ENCODE measurements around the gene NEBL. TPM values are rescaled to one million over a fixed set of nuclear protein-coding genes. Genes with fewer than 3 reads are reported as not detected.

The NEBL gene
- total and polyA plus RNA-seq, 9 of the 15 experiments (the other 6 are each of a cell fraction or from before 2014, with no cell fraction given) = 0.82 to 14.6 (median 9.8) TPM

- ATAC-seq = no peak
- H3K4me3 ChIP-seq = no peak overlapping the region
- no peak for DNase-seq (ENCODE audit: extremely low read depth in 1 of 4, low spot score in 3 of 4)
- no peaks in the 10 kb centered on the region for H4K20me1 ChIP-seq (replicated peaks; ENCODE audit: control insufficient read depth, insufficient read depth, low read length)
- no peak overlapping the region for H3K27ac ChIP-seq (ENCODE audit: extremely low read depth, low read depth, low read length)
- CTCF ChIA-PET (ENCODE audit: low intra/inter-chr PET ratio) = no interaction called here
- H3K79me2 ChIP-seq (ENCODE audit: control insufficient read depth, insufficient read depth, low read length) = no peaks in the 10 kb centered on the region
- no peak overlapping the region for H2AFZ ChIP-seq (ENCODE audit: low read depth, low read length)
- H3K4me2 ChIP-seq (ENCODE audit: insufficient read depth, low read length) = no peak overlapping the region
- no peak overlapping the region for H3K9ac ChIP-seq (ENCODE audit: insufficient read depth in 1 of 2, low read depth in 2 of 2, low read length in 2 of 2)
- intact Hi-C loops (cut with micrococcal nuclease) = no loop called here
- no peaks in the 10 kb centered on the region for H3K27me3 ChIP-seq (ENCODE audit: control insufficient read depth in 2 of 2, insufficient read depth in 2 of 2, low read length in 2 of 2)
- BruUV-seq (replicated peaks) = no TSS peak
- no peaks in the 10 kb centered on the region for H3K9me1 ChIP-seq (ENCODE audit: control insufficient read depth, insufficient read depth, low read length)
- TF ChIP-seq NONO (IDR thresholded peaks at IDR 0.05; ENCODE audit: low read depth in 2 of 2, low read length in 1 of 2) = no peak
- no peak for TF ChIP-seq ZNF655 (CRISPR knock-in tag; IDR thresholded peaks at IDR 0.05)
- no peak for TF ChIP-seq E2F5 (CRISPR knock-in tag; IDR thresholded peaks at IDR 0.05)
- no peak for TF ChIP-seq BCLAF1 (IDR thresholded peaks at IDR 0.05; ENCODE audit: borderline replicate concordance in 1 of 2, control insufficient read depth in 1 of 2, low read depth in 2 of 2, low read length in 1 of 2)
- no peak for TF ChIP-seq SPI1 (IDR thresholded peaks at IDR 0.05; ENCODE audit: borderline replicate concordance, low read depth, low read length)
- TF ChIP-seq ZNF699 (CRISPR knock-in tag; IDR thresholded peaks at IDR 0.05; ENCODE audit: insufficient replicate concordance) = no peak
- TF ChIP-seq ZNF436 (CRISPR knock-in tag; IDR thresholded peaks at IDR 0.05) = no peak
- TF ChIP-seq OTX1 (CRISPR knock-in tag; IDR thresholded peaks at IDR 0.05) = no peak
- no peak for TF ChIP-seq ZNF644 (tag; IDR thresholded peaks at IDR 0.05; ENCODE audit: low read depth)
- TF ChIP-seq POLR2AphosphoS5 (IDR thresholded peaks at IDR 0.05; ENCODE audit: control insufficient read depth, insufficient read depth, low read depth, low read length) = no peak
- H3K4me1 ChIP-seq (replicated peaks in 1 of 2; ENCODE audit: control insufficient read depth in 2 of 2, insufficient read depth in 2 of 2, low read length in 2 of 2) = no peaks in the 10 kb centered on the region
- H3K36me3 ChIP-seq (ENCODE audit: control insufficient read depth, insufficient read depth, low read length) = no peaks in the 10 kb centered on the region
- POLR2A ChIA-PET = no interaction called here
- in situ Hi-C loops (cut with MboI) = no loop called here
- no peak for FAIRE-seq
- H3K9me3 ChIP-seq (replicated peaks; ENCODE audit: control insufficient read depth, insufficient read depth, low read depth, low read length) = no peaks in the 10 kb centered on the region
Observed at GRCh38 chr10:20747782-20748181, 149.3 kb downstream of the NEBL start.
